Testis (tissue), 2 donors: ENCODE results near the gene C1orf50.

Experiments
- POLR2A ChIP-seq: fragments of 450-650 bp; IDR thresholded peaks from one replicate; pipeline ENCODE4 v1.6.1; 2017; ENCODE audit warnings: antibody characterized with exemption, mild to moderate bottlenecking, moderate library complexity
- TF ChIP-seq, protein P1 (sequence below), 3 experiments: fragments of 450-650 bp in 2 of 3; fragments of 200-600 bp in 1 of 3; sonication (generic) in 1 of 3; IDR thresholded peaks; one replicate each; pipeline ENCODE4 v1.5.1; 2016 to 2019; ENCODE audit warnings: antibody characterized with exemption in 3 of 3, mild to moderate bottlenecking in 2 of 3, moderate library complexity in 1 of 3

DNA sequence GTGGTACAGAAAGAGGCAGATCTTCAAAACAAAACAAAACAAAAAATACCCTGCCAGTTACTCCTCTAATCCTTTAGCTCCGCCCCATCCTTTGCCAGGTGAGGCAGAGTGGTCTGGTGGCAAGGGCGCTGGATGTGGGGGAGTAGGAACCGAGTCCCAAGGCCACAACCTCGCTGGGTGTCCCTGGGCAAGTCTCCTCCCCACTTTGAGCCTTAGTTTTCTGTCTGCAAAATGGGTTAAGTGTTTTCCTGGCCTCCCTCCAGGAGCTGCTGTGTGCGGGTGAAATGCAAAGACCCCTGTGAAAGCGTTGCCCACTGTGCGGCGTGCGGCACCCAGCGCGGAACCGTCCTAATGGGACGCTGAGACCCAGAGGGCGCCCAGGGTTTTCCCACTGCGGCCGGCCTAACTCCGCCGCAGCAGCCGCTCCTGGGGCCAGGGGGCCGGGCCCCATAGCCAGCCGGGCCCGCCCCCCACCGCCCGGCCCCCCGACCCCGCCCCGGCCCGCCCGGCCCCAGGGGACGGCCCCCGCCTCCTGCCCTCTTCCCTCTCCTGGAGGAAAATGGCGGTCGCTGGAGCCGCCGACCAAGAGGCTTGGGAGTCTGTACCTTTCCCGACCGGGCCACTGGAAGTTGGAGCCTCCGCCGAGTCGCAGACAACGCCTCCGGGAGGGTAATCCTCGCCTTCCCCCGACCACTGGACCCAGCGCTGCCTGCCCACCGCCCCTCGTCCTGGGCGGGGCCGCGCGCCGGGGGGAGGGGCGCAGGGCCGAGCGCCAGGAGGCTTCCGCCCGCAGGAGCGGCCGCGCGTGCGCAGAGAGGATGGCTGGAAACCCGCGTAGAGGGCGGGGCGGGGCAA, 49.8 kb downstream of the C1orf50 start, which contains the start of the genes ERMAP and SVBP:
- TF ChIP-seq POLR2A: no peak
- TF ChIP-seq, protein P1, sequence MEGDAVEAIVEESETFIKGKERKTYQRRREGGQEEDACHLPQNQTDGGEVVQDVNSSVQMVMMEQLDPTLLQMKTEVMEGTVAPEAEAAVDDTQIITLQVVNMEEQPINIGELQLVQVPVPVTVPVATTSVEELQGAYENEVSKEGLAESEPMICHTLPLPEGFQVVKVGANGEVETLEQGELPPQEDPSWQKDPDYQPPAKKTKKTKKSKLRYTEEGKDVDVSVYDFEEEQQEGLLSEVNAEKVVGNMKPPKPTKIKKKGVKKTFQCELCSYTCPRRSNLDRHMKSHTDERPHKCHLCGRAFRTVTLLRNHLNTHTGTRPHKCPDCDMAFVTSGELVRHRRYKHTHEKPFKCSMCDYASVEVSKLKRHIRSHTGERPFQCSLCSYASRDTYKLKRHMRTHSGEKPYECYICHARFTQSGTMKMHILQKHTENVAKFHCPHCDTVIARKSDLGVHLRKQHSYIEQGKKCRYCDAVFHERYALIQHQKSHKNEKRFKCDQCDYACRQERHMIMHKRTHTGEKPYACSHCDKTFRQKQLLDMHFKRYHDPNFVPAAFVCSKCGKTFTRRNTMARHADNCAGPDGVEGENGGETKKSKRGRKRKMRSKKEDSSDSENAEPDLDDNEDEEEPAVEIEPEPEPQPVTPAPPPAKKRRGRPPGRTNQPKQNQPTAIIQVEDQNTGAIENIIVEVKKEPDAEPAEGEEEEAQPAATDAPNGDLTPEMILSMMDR (IDR thresholded peaks at IDR 0.05): no peak
